Panc1 (cell line): ENCODE results near the gene C1orf56. TPM values are rescaled to one million over a fixed set of nuclear protein-coding genes. Genes with fewer than 3 reads are reported as not detected.

ENCODE experiments used
- ATAC-seq: fragments of 200-7000 bp; cut with Tn5 transposase; 2 replicates; pipeline ENCODE4 v1.9.1; 2020; ENCODE audit warnings: mild to moderate bottlenecking, moderate library complexity
- BruUV-seq: library from RNA; stranded (reverse); fragments of 400-500 nt; replicated peaks from 2 replicates; lab custom pipeline; 2021; lab: Mats Ljungman, UMichigan
- CTCF ChIA-PET: fragments of 300-600 bp; sonication (Branson Sonifier 250); formaldehyde crosslinking; loops from one replicate; lab custom pipeline; 2022; ENCODE audit warnings: antibody characterized with exemption; lab: Charles Lee
- POLR2A ChIA-PET: fragments of 300-600 bp; sonication (Branson Sonifier 250); formaldehyde crosslinking; loops from one replicate; lab custom pipeline; 2022; ENCODE audit warnings: antibody characterized with exemption; lab: Charles Lee
- DNase-seq: peaks from one replicate; pipeline ENCODE4 v3.0.0-alpha.2; 2010; ENCODE audit warnings: low read depth, low spot score
- H3K27ac ChIP-seq: 2 replicates; pipeline ENCODE4 v1.5.1; 2011; ENCODE audit warnings: mild to moderate bottlenecking, low read length, inconsistent platforms
- H3K27me3 ChIP-seq: fragments of 200-500 bp; sonication (Bioruptor generic); 2 replicates; pipeline ENCODE4 v1.6.0; 2014; ENCODE audit warnings: low read length, inconsistent platforms; ENCODE audit not compliant: control insufficient read depth, insufficient read depth
- H3K36me3 ChIP-seq: fragments of 200-500 bp; sonication (Bioruptor generic); 2 replicates; pipeline ENCODE4 v1.5.1; 2014; ENCODE audit warnings: inconsistent platforms, mild to moderate bottlenecking, low read length, moderate library complexity; ENCODE audit not compliant: control insufficient read depth, insufficient read depth
- H3K4me1 ChIP-seq: 2 replicates; pipeline ENCODE4 v1.5.1; 2011; ENCODE audit warnings: inconsistent platforms, mild to moderate bottlenecking, low read length, moderate library complexity; ENCODE audit not compliant: control insufficient read depth, insufficient read depth
- H3K4me3 ChIP-seq, 2 experiments: 2 replicates each; pipeline ENCODE4 v1.5.1; 2011 to 2012; ENCODE audit warnings: low read depth in 2 of 2, low read length in 2 of 2, mild to moderate bottlenecking in 2 of 2, inconsistent platforms in 1 of 2, moderate library complexity in 1 of 2
- H3K9me3 ChIP-seq: fragments of 200-500 bp; sonication (Bioruptor generic); 2 replicates; pipeline ENCODE4 v1.5.1; 2014; ENCODE audit warnings: low read depth, mild to moderate bottlenecking, inconsistent platforms, low read length, moderate library complexity; ENCODE audit not compliant: control insufficient read depth, insufficient read depth
- CTCF ChIP-seq: fragments of 450-650 bp; IDR thresholded peaks from 2 replicates; pipeline ENCODE4 v1.5.1; 2017; ENCODE audit warnings: mild to moderate bottlenecking
- POLR2AphosphoS5 ChIP-seq: IDR thresholded peaks from 2 replicates; pipeline ENCODE4 v1.6.1; 2012; ENCODE audit warnings: mild to moderate bottlenecking, low read depth, low read length, moderate library complexity
- REST ChIP-seq, 2 experiments: IDR thresholded peaks; 2 replicates each; pipeline ENCODE4 v1.6.1; 2011 to 2012; ENCODE audit warnings: low read depth in 2 of 2, control low read depth in 1 of 2, low read length in 1 of 2, mild to moderate bottlenecking in 1 of 2, moderate library complexity in 1 of 2; ENCODE audit not compliant: insufficient read depth in 1 of 2
- SIN3A ChIP-seq: IDR thresholded peaks from 2 replicates; pipeline ENCODE4 v1.6.1; 2012; ENCODE audit warnings: low read depth, mild to moderate bottlenecking, low read length, moderate library complexity, borderline replicate concordance; ENCODE audit not compliant: insufficient read depth
- TCF7L2 ChIP-seq: IDR thresholded peaks from 2 replicates; pipeline ENCODE4 v1.6.1; 2011; ENCODE audit warnings: mild to moderate bottlenecking, low read depth, low read length, inconsistent platforms
- in situ Hi-C: cut with HindIII; loops from 2 replicates; pipeline ENCODE4 v1.10.0; 2016; ENCODE audit warnings: low sequenced_read_pairs, low pct_unique_long_range_greater_than_20kb
- intact Hi-C: fragments of 100-400 bp; cut with micrococcal nuclease; formaldehyde crosslinking; loops from one replicate; pipeline ENCODE4 v1.10.0; 2022; ENCODE audit not compliant: unreplicated experiment
- total RNA-seq: library from RNA; stranded (reverse); gene quantifications from one replicate; pipeline ENCODE4 v1.2.1, GENCODE V29; 2021; ENCODE audit not compliant: unreplicated experiment

C1orf56 gene
- total RNA-seq, 1 experiment from 2014 or later: 2.7 TPM

GRCh38 chr1:151000408-151000807, 47.1 kb upstream of the C1orf56 start:
- Histone ChIP-seq H3K27ac (no peak overlapping the region), H3K4me1 (peaks cover 5% of the 10 kb centered on the region; the same call in 1 of the 2 replicates), H3K27me3 (no peaks in the 10 kb centered on the region), H3K4me3 (no peak overlapping the region), H3K36me3 (no peaks in the 10 kb centered on the region), H3K9me3 (no peaks in the 10 kb centered on the region)
- BruUV-seq: no TSS peak
- intact Hi-C loops (no loop called here), in situ Hi-C loops (no loop called here)
- ATAC-seq (no peak), DNase-seq (no peak)
- POLR2A ChIA-PET: no interaction called here
- CTCF ChIA-PET: no interaction called here
- no peak for TF ChIP-seq POLR2AphosphoS5
- no peak for TF ChIP-seq SIN3A
- no peak for TF ChIP-seq CTCF
- TF ChIP-seq REST (IDR thresholded peaks at IDR 0.05; ENCODE audit: insufficient read depth in 1 of 2, low read depth in 2 of 2, low read length in 1 of 2): no peak
- TF ChIP-seq TCF7L2: no peak

DNA sequence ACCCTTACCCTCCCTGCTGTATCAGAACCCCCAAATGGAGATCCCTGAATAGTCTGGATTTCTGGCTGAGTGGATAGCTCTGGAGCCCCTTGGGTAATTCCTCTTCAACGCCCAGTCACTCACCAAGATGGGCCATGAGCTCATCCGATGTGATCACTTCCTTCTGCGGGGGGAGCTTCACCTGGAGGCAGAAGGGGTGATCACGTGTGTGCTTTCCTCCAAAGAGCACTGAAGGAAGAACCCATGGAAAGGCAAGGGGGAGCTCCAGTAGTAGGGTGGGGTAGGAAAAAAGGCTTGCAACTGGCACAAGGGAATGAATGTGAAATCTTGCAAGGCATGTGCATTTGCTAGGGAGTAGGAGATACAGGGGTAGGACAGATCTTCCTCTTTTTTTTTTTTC, 45.9 kb upstream of the C1orf56 start:
- DNase-seq (no peak), ATAC-seq (no peak)
- no peak overlapping the region for H3K4me3 ChIP-seq
- H3K27me3 ChIP-seq: no peaks in the 10 kb centered on the region
- ChIA-PET POLR2A (no interaction called here), CTCF (no interaction called here)
- in situ Hi-C loops: no loop called here
- intact Hi-C loops: no loop called here
- TF ChIP-seq CTCF (no peak), REST (IDR thresholded peaks at IDR 0.05; ENCODE audit: insufficient read depth in 1 of 2, low read depth in 2 of 2, low read length in 1 of 2) (no peak), TCF7L2 (no peak), SIN3A (no peak), POLR2AphosphoS5 (no peak)
- H3K4me1 ChIP-seq: no peaks in the 10 kb centered on the region
- no TSS peak for BruUV-seq
- H3K36me3 ChIP-seq: no peaks in the 10 kb centered on the region
- no peak overlapping the region for H3K27ac ChIP-seq
- H3K9me3 ChIP-seq: no peaks in the 10 kb centered on the region
